HG03521 (cell line): ENCODE results near the gene TBC1D1.

Experiments
- ATAC-seq: cut with Tn5 transposase; IDR thresholded peaks from one replicate; pipeline ENCODE4 v1.9.1; 2021; ENCODE audit warnings: mild to moderate bottlenecking, moderate library complexity; ENCODE audit not compliant: unreplicated experiment

TBC1D1 gene

GRCh38 chr4:37889849-37890800 is 759 bp upstream of the TBC1D1 start:
- ATAC-seq: no peak

GRCh38 chr4:37891260-37892159 is 626 bp downstream of the TBC1D1 start:
- ATAC-seq: peak; percentile 50

- peak; percentile 37 for ATAC-seq
These were observed 1.8 kb downstream of the TBC1D1 start for GRCh38 chr4:37892641-37893040.

- no peak for ATAC-seq
These were observed 2.3 kb downstream of the TBC1D1 start for GRCh38 chr4:37893164-37893563.

- ATAC-seq: no peak
These were observed 4.4 kb downstream of the TBC1D1 start for GRCh38 chr4:37895271-37895670.

- ATAC-seq: no peak
These were observed 5.4 kb downstream of the TBC1D1 start for GRCh38 chr4:37896206-37896860.

GRCh38 chr4:37902212-37902611 is 11.3 kb downstream of the TBC1D1 start:
- ATAC-seq: no peak

GRCh38 chr4:37902738-37903693 is 12.1 kb downstream of the TBC1D1 start:
- no peak for ATAC-seq

GRCh38 chr4:37903901-37904300 is 13.0 kb downstream of the TBC1D1 start:
- ATAC-seq: no peak

GRCh38 chr4:37904824-37905223 is 13.9 kb downstream of the TBC1D1 start:
- ATAC-seq: no peak

GRCh38 chr4:37905533-37906169 is 14.8 kb downstream of the TBC1D1 start:
- no peak for ATAC-seq

- ATAC-seq: no peak
These were observed 17.8 kb downstream of the TBC1D1 start for GRCh38 chr4:37908488-37909331.

GRCh38 chr4:37909332-37910090 is 18.6 kb downstream of the TBC1D1 start:
- ATAC-seq: no peak

- ATAC-seq: no peak
These were observed 19.2 kb downstream of the TBC1D1 start for GRCh38 chr4:37910091-37910486.

GRCh38 chr4:37914539-37914938 is 23.7 kb downstream of the TBC1D1 start:
- no peak for ATAC-seq

- ATAC-seq: no peak
These were observed 26.5 kb downstream of the TBC1D1 start for GRCh38 chr4:37917388-37917787.

- no peak for ATAC-seq
These were observed 27.8 kb downstream of the TBC1D1 start for GRCh38 chr4:37918653-37919052.

GRCh38 chr4:37922328-37922727 is 31.4 kb downstream of the TBC1D1 start:
- no peak for ATAC-seq
